Stimulated activated CD4-positive, alpha-beta T cell treated with anti-CD3 and anti-CD28 coated beads, Interleukin-4, amount 100 ng/mL, for 4 hours (primary cell): ENCODE data around the gene NEK2.
"Not testable (repeated sequence)": the region's sequence is repeated elsewhere in the genome, so short reads cannot be mapped to it uniquely, and the experiment has no call there.

Experiments used
- DNase-seq, 2 experiments: peaks; one replicate each; pipeline ENCODE4 v3.0.0-alpha.2; 2020

Gene NEK2

DNA sequence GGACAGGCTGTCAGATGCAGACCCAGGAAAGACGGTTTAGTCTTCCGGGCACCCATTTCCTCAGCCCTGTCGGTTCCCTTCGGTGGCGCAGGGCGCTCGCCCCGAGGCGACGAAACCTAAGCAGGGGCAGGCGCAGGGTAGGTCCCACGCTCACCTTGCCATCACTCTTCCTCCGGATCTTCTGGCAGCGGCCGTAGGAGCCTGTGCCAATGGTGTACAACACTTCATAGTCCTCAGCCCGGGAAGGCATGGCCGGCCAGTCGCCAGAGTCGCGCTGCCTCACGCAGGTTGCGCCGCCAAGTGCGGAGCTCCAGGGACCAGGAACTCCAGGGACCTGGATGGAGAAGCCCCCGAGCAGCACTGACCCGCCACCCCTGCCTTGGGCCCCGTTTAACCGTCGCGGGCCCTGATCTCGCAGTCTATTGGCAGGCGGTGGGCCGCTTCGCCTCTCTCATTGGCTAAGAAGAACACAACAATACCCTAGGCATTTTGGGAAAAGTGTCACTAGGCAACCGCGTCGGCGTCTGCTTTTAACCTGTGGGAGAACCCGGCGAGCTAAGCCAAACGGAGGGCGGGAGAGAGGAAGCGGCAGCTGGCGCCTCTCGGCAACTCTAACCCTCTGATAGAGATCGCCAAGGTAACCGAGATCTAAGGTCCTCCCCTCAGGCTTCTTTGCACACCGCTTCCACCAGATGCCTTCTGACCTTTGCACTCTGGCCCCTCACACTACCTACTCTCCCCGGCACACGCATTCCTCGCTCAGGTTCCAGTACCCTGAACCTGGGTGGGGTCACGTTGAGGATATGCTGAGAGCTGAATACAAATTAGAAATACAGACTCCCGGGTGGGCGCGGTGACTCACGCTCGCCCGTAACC lies at the start of gene NEK2:
TSS of gene NEK2 (minus strand) at position 392 of the 876 bp plus-strand sequence. CDS start at position 250, 142 bp downstream.
- peak; percentile 71 to 79 for DNase-seq

DNA sequence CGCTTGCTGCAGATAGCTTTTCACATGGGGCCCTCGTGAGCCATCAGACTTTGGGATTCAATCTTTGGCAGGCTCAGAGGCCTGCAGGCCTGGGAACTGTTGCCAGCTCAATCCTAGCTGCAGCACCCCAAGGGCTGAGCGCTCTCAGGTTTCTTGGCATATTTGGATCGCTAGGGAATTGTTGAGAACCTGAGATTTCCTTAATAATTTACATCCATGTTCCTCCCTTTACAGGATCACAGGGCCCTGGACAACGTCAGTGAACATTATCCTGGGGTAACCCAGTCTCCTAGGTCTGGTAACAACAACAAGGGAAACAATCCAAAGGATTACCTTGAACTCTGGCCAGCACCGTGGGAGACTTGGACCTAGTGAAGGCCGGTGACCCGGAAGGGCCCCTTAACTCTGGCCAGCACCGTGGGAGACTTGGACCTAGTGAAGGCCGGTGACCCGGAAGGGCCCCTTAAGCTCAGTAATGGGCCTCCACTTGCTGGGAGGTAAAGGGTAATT lies 49.3 kb upstream of the NEK2 start:
- no peak for DNase-seq

GRCh38 chr1:211723273-211723672 lies 47.9 kb upstream of the NEK2 start:
- DNase-seq: no peak

DNA sequence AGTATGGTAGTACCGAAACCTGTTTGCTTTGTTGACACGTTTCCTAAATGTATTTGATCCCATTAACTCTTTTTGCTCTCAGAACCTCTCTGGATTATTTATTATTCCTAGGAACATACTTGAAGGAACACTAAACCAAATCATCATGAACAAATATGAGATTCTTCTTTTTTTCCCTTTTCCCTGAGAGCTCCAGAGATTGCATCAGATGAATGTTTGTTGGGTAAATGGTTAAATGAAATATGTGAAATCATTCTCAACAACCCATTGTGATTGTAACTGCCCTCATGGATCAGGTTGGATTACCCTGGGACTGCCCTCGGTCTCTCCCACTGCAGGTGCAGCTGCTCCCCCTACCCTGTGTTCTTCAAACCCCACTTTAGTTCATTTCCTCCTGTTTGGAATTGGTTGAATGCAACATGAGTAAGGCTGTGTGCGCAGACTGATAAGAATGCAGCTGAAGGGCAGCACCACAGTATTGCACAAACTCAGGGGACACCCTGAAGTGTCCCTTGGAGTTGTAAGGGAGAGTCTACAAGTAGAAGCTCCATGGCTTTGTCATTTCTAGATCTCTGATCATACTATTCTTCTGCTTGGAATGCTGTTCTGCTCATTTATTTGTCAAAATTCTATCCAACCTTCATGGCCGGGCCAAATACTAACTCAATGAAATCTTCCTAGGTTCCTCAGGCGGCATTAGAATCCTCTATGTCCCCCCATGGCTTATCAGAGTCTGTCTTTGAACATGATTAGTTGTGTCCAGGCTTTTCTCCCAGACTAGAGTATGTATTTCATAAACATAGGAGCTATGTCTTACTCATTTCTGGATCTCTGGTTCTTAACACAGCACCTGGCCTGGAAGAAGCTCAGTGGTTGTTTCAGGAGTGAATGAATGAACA lies 47.1 kb upstream of the NEK2 start:
- no peak for DNase-seq

DNA sequence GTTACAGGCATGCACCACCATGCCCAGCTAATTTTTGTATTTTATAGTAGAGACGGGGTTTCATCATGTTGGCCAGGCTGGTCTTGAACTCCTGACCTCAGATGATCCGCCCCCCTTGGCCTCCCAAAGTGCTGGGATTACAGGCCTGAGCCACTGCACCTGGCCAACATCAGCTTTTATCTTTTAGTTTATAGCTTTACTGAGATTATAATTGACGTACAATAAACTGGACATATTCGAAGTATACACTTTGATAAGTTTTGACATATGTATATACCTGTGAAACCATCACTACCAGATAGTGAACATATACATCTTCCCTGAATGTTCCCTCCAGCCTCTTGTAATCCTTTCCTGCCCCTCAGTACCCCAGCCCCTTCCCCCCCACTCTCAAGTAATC lies 41.1 kb upstream of the NEK2 start:
- not testable (repeated sequence) for DNase-seq

DNA sequence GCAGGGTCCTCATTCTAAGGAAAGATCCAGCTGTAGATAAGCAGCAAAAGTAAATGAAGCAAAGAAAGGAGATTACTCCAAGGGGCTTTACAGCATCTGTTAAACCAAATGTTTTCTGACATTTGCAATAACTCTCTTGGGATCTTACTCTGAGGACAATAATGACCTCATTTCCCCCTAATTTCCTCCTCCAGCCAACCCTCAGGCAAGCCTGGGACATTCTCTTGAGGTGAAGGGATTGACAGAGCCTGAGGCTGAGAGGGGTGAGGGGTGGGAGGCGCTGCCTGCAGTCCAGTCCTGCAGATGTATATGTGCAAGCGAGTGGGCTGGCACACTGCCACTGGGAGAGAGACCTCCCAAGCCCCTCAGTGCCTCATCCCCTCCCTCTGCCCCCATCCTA lies 40.5 kb upstream of the NEK2 start:
- DNase-seq: no peak

- no peak for DNase-seq
Measured at GRCh38 chr1:211714154-211714553, 38.7 kb upstream of the NEK2 start.

DNA sequence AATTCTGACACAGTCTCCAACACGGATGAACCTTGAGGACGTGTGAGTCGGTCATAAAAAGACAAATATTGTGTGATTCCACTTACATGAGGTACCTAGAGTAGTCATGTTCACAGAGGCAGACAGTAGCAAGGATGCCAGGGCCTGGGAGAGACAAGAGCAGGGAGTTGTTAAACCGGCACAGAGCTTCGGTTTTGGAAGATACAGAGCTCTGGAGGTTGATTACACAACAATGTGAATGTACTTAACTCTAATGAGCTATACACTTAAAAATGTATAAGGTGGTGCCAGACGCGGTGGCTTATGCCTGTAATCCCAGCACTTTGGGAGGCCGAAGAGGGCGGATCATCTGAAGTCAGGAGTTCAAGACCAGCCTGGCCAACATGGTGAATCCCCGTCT lies 37.8 kb upstream of the NEK2 start:
- DNase-seq: no peak

DNA sequence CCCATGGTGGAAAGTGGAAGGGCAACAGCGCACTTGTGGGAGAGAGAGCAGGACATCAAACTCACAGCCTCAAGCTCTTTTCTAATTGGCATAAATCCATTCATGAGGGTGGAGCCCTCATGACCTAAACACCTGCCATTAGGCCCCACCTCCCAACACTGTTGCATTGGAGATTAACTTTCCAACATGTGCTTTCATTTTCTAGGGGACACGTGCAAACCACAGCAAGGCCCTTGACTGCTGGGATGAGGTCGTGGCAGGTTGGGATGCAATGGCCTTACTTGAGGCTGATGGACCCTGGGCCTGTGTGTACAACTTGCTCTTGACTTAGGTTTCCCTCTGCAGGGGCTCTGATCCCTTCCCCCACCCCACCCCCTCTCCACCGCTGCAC lies 35.9 kb upstream of the NEK2 start:
- no peak for DNase-seq

- no peak for DNase-seq
Measured at GRCh38 chr1:211710566-211711314, 35.3 kb upstream of the NEK2 start.

- DNase-seq: no peak
Measured at GRCh38 chr1:211708926-211709325, 33.5 kb upstream of the NEK2 start.

DNA sequence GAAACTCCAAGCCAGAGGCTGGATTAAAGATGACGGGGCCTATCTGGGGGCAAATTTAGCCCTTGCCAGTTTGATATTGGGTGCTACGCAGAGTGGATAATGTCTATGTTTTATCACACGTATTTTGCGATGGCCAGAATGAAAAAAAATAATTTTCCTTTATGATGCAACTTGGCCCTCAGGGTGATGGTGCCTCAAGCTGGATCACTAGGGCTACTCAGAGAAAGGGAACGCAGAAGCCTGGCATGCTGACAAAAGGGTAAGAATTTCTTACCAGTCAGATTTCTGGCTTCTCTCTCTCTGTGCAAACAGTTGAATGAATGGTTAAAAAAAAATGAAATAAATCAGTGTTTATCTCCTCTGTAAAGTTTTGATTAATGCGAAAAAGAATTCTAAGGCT lies 32.6 kb upstream of the NEK2 start:
- DNase-seq: no peak

GRCh38 chr1:211705467-211706091 lies 30.2 kb upstream of the NEK2 start:
- DNase-seq: no peak

DNA sequence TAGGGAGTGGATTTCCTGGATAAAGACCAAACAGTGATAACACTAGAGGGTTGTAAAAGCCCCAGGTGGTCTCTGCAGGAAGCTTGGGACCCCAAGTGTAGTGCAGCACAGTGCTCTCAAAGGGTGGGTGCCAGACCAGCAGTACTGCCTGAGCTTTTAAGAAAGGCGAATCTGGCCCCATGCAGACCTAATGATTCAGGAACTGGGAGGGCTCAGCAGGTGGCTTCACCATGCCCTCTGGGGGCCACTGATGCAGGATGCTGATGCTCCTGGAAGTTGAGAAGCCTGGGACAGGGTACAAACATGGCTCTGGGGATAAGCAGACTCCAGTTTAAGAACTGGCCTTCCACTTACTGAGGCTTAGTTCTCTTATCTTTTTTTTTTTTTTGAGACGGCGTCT lies 29.1 kb upstream of the NEK2 start:
- DNase-seq: no peak

DNA sequence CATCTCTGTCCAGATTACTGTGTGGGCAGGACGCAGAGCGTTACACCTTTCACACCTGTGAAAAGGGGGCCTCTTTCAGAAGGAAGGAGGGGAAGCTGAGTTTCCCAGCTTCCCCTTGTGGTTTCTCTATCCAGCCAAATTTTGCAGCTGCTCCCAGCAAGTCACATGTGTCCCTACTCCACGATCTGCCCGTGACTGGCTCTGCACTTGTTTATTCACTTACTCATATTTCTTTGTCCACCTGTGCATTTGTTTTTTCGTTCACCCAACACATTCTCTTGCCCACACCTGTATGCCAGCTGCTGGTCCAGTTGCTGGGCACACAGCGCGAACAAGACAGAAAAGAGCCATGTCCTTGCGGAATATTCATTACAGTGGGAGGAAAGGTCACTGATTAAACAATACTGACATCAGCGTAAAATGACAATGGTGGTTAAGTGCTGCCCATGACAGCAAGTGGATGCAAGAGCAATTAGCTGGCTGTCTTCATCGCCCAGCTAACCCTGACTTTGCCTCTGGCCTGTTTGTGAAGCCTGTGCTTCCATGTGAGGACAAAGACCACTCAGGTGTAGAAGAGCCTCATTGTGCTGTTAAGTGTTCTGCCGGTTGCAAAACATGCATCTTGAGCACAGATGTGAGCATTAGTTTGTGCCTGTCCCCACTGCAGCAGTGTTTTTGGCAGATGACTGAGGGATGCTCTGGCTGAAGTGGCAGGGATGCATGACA lies 28.6 kb upstream of the NEK2 start:
- DNase-seq: no peak

DNA sequence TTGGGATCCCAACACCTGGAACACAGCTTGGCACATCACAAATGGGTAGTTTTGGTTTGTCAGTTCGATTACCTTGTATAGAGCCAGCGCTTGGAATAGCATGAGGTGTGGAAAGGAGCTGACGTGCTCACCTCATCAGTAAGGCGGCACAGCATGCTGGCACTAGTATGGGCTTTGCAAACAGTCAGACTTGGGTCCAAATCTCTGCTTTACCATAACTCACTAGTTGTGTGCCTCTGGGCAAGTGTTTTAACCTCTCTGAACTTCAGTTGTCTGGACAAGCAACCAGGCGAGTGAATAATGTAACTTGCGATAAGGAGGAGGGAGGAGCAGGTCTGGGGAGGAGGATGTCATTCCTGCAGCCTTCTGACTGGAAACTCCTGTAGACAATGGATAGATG lies 26.3 kb upstream of the NEK2 start:
- DNase-seq: no peak

GRCh38 chr1:211699059-211699458 lies 23.6 kb upstream of the NEK2 start:
- DNase-seq: no peak

DNA sequence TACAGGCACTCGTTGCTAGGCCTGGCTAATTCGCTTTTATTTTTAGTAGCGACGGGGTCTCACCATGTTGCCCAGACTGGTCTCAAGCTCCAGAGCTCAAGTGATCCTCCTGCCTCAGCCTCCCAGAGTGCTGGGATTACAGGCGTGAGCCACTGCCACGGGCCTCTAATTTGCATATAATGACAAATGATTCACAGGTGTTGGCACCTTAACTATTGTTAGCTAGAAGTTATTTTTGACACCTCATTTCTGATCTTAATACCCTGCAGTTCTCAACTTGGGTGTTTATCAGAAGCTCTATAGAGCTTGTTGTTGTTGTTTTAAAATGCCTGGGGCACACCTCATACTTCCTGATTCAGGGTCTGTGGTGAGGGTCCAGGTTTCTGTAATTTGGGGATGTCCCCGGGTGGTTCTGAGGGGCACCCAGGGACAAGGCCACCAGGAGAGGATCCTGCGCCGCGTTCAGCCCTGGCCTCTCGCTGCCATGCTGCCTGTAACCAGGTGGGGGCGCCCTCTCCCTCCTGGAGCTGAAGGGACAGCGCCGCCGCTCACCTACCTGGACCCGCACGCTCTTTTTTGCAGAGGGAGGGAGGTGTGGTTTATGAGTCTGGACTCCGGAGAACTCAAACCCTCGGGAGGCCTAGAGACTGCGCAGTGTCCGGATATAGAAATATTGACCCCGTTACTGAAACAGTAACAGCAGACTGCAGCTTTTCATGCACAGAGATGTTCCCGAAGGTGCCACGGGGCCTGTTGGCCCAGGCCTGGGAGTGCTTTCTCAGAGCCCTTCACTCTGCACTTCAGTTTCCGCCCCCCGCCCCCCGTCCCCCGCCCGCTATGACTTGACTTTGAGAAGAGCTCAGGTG lies 23.0 kb upstream of the NEK2 start:
- DNase-seq: peak; percentile 58 to 77

- no peak for DNase-seq
Measured at GRCh38 chr1:211697356-211697755, 21.9 kb upstream of the NEK2 start.

- no peak for DNase-seq
Measured at GRCh38 chr1:211695135-211695816, 19.9 kb upstream of the NEK2 start.
